ENCODE results near the gene STXBP6. TPM values are rescaled to one million over a fixed set of nuclear protein-coding genes. Genes with fewer than 3 reads are reported as not detected.

STXBP6 gene
- total RNA-seq, 4 donors from 2014 or later: 4.4 to 19.9 (median 8.2) TPM

DNA sequence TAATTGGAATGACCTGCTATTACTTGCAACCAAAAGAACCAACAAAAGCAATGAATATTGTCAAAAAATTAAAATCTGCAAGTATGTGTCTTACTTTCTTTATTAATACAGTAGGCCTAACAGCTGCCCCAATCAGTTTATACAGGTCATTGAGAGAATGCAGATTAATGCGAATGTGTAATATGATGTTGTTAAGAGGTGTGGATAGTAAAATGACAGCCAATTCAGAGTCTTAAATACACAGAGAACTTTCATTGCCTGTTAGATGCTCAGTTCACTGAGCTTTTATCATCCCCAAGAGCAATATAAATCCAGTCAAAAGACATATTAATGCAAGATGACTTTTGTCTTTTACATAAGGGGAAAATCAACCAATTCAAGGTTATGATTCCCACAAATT is 58.7 kb downstream of the STXBP6 start:
- TF ChIP-seq, protein P1, sequence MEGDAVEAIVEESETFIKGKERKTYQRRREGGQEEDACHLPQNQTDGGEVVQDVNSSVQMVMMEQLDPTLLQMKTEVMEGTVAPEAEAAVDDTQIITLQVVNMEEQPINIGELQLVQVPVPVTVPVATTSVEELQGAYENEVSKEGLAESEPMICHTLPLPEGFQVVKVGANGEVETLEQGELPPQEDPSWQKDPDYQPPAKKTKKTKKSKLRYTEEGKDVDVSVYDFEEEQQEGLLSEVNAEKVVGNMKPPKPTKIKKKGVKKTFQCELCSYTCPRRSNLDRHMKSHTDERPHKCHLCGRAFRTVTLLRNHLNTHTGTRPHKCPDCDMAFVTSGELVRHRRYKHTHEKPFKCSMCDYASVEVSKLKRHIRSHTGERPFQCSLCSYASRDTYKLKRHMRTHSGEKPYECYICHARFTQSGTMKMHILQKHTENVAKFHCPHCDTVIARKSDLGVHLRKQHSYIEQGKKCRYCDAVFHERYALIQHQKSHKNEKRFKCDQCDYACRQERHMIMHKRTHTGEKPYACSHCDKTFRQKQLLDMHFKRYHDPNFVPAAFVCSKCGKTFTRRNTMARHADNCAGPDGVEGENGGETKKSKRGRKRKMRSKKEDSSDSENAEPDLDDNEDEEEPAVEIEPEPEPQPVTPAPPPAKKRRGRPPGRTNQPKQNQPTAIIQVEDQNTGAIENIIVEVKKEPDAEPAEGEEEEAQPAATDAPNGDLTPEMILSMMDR (IDR thresholded peaks at IDR 0.05): no peak
- DNase-seq (ENCODE audit: low spot score): no peak
- ATAC-seq (ENCODE audit: low FRiP score): no peak

- TF ChIP-seq, protein P1 (IDR thresholded peaks at IDR 0.05): no peak
- DNase-seq (ENCODE audit: low spot score) (no peak), ATAC-seq (ENCODE audit: low FRiP score) (no peak)
Observed at GRCh38 chr14:24990773-24991172, 59.2 kb downstream of the STXBP6 start.

GRCh38 chr14:24990050-24990449 is 59.9 kb downstream of the STXBP6 start:
- TF ChIP-seq, protein P1 (IDR thresholded peaks at IDR 0.05): no peak
- DNase-seq (ENCODE audit: low spot score) (no peak), ATAC-seq (ENCODE audit: low FRiP score) (no peak)

DNA sequence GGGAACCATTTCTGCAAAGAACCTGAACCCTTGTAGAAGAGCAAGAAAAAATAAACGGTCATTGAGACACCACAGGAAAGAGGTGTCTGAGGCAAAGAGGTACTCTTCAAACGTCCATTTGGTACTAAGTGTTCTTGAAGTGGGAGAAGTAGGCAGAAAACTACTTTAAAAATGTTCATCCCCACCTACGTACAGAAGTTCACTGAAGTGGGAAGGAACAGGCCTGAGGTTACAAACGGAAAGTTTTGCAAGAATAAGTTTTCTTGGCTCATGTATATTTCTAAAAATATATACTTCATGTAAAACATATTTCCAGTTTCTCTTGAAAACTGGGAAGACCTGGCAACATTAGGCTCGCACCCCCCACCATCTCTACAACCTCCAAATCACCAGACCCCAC is 61.2 kb downstream of the STXBP6 start:
- TF ChIP-seq, protein P1 (IDR thresholded peaks at IDR 0.05): no peak
- no peak for ATAC-seq (ENCODE audit: low FRiP score)

GRCh38 chr14:24986206-24986893 is 63.6 kb downstream of the STXBP6 start:
- no peak for DNase-seq (ENCODE audit: low spot score)
- TF ChIP-seq, protein P1 (IDR thresholded peaks at IDR 0.05): no peak
- ATAC-seq (ENCODE audit: low FRiP score): no peak

More for the DNA sequence above, 61.2 kb downstream of the STXBP6 start:
- no peak for DNase-seq (ENCODE audit: low spot score)

GRCh38 chr14:24984846-24985589 is 64.9 kb downstream of the STXBP6 start:
- no peak for ATAC-seq (ENCODE audit: low FRiP score)
- TF ChIP-seq, protein P1 (IDR thresholded peaks at IDR 0.05): no peak
- no peak for DNase-seq (ENCODE audit: low spot score)
